NCI-H526 treated with DMSO at 0.1 percent for 48 hours (cell line): Measurements from ENCODE around the gene PRPF19.
A peak's percentile ranks its signal among the peaks of the same experiment; 100 is the strongest.

Source experiments
- DNase-seq: peaks from one replicate; lab custom pipeline; 2025; lab: John Stamatoyannopoulos, UW

The PRPF19 gene

GRCh38 chr11:60937811-60938210 lies 31.4 kb upstream of the PRPF19 start:
- no peak for DNase-seq

GRCh38 chr11:60937144-60937527 lies 30.8 kb upstream of the PRPF19 start:
- no peak for DNase-seq

- no peak for DNase-seq
Measured at GRCh38 chr11:60936467-60937143, 30.2 kb upstream of the PRPF19 start.

- no peak for DNase-seq
Measured at GRCh38 chr11:60935676-60936442, 29.5 kb upstream of the PRPF19 start.

- no peak for DNase-seq
Measured at GRCh38 chr11:60934790-60935605, 28.6 kb upstream of the PRPF19 start.

GRCh38 chr11:60934124-60934789 lies 27.9 kb upstream of the PRPF19 start:
- DNase-seq = no peak

GRCh38 chr11:60933416-60934123 lies 27.2 kb upstream of the PRPF19 start:
- DNase-seq = no peak

GRCh38 chr11:60932605-60933356 lies 26.4 kb upstream of the PRPF19 start:
- no peak for DNase-seq

GRCh38 chr11:60931917-60932316 lies 25.5 kb upstream of the PRPF19 start:
- DNase-seq = no peak

- DNase-seq = no peak
Measured at GRCh38 chr11:60930394-60930793, 24.0 kb upstream of the PRPF19 start.

GRCh38 chr11:60929764-60930163 lies 23.4 kb upstream of the PRPF19 start:
- DNase-seq = no peak

GRCh38 chr11:60928563-60929001 lies 22.2 kb upstream of the PRPF19 start:
- no peak for DNase-seq

GRCh38 chr11:60927600-60927999 lies 21.2 kb upstream of the PRPF19 start:
- no peak for DNase-seq

- no peak for DNase-seq
Measured at GRCh38 chr11:60927061-60927592, 20.7 kb upstream of the PRPF19 start.

GRCh38 chr11:60926500-60926899 lies 20.1 kb upstream of the PRPF19 start:
- DNase-seq = no peak

- no peak for DNase-seq
Measured at GRCh38 chr11:60925868-60926267, 19.5 kb upstream of the PRPF19 start.

GRCh38 chr11:60924906-60925853 lies 18.8 kb upstream of the PRPF19 start:
- no peak for DNase-seq

GRCh38 chr11:60924110-60924905 lies 17.9 kb upstream of the PRPF19 start, which contains the start of gene TMEM132A:
TMEM132A (plus strand) TSS chr11:60924460; CDS start chr11:60924634, 174 bp downstream.
- peak; percentile 78 for DNase-seq

- DNase-seq = no peak
Measured at GRCh38 chr11:60923800-60924109, 17.4 kb upstream of the PRPF19 start.
